ENCODE results near the gene OSBPL10. TPM values are rescaled to one million over a fixed set of nuclear protein-coding genes. Genes with fewer than 3 reads are reported as not detected.

The OSBPL10 gene
- total RNA-seq, 3 donors from 2014 or later: 3.2 to 7.0 (median 6.8) TPM

- Mint-ChIP-seq H3K4me3 (no peak overlapping the region), H3K9me3 (no peaks in the 10 kb centered on the region), H3K4me1 (ENCODE audit: low read depth) (peaks cover 2% of the 10 kb centered on the region), H3K27me3 (ENCODE audit: low read depth) (no peaks in the 10 kb centered on the region), H3K36me3 (ENCODE audit: insufficient read depth) (no peaks in the 10 kb centered on the region)
- ATAC-seq (peak in 1 of 2 donors; percentile 30), DNase-seq (no peak)
Measured at GRCh38 chr3:31936420-31937060, 44.5 kb downstream of the OSBPL10 start.

- Mint-ChIP-seq H3K4me3 (no peak overlapping the region), H3K9me3 (no peaks in the 10 kb centered on the region), H3K4me1 (ENCODE audit: low read depth) (peaks cover 2% of the 10 kb centered on the region), H3K36me3 (ENCODE audit: insufficient read depth) (no peaks in the 10 kb centered on the region), H3K27me3 (ENCODE audit: low read depth) (no peaks in the 10 kb centered on the region)
- no peak for DNase-seq
- ATAC-seq: no peak
Measured at GRCh38 chr3:31934866-31935265, 46.2 kb downstream of the OSBPL10 start.

- ATAC-seq (no peak), DNase-seq (no peak)
- peaks cover 2% of the 10 kb centered on the region for H3K4me1 Mint-ChIP-seq (ENCODE audit: low read depth)
- no peaks in the 10 kb centered on the region for H3K36me3 Mint-ChIP-seq (ENCODE audit: insufficient read depth)
- H3K9me3 Mint-ChIP-seq: no peaks in the 10 kb centered on the region
- no peak overlapping the region for H3K4me3 Mint-ChIP-seq
- H3K27me3 Mint-ChIP-seq (ENCODE audit: low read depth): no peaks in the 10 kb centered on the region
Measured at GRCh38 chr3:31934018-31934417, 47.0 kb downstream of the OSBPL10 start.

- no peak for ATAC-seq
- no peaks in the 10 kb centered on the region for H3K36me3 Mint-ChIP-seq (ENCODE audit: insufficient read depth)
- DNase-seq: no peak
- H3K4me3 Mint-ChIP-seq: no peak overlapping the region
- H3K4me1 Mint-ChIP-seq (ENCODE audit: low read depth): peaks cover 5% of the 10 kb centered on the region
- no peaks in the 10 kb centered on the region for H3K27me3 Mint-ChIP-seq (ENCODE audit: low read depth)
- no peaks in the 10 kb centered on the region for H3K9me3 Mint-ChIP-seq
Measured at GRCh38 chr3:31932990-31933389, 48.1 kb downstream of the OSBPL10 start.

- no peak overlapping the region for H3K4me3 Mint-ChIP-seq
- ATAC-seq: no peak
- H3K36me3 Mint-ChIP-seq (ENCODE audit: insufficient read depth): no peaks in the 10 kb centered on the region
- no peaks in the 10 kb centered on the region for H3K27me3 Mint-ChIP-seq (ENCODE audit: low read depth)
- DNase-seq: no peak
- peaks cover 15% of the 10 kb centered on the region for H3K4me1 Mint-ChIP-seq (ENCODE audit: low read depth)
- H3K9me3 Mint-ChIP-seq: no peaks in the 10 kb centered on the region
Measured at GRCh38 chr3:31929826-31930502, 51.1 kb downstream of the OSBPL10 start.

GRCh38 chr3:31927811-31928210 lies 53.3 kb downstream of the OSBPL10 start:
- H3K4me3 Mint-ChIP-seq: no peak overlapping the region
- DNase-seq: no peak
- peaks cover 2% of the 10 kb centered on the region for H3K27me3 Mint-ChIP-seq (ENCODE audit: low read depth)
- H3K36me3 Mint-ChIP-seq (ENCODE audit: insufficient read depth): no peaks in the 10 kb centered on the region
- ATAC-seq: no peak
- peaks cover 13% of the 10 kb centered on the region for H3K4me1 Mint-ChIP-seq (ENCODE audit: low read depth)
- no peaks in the 10 kb centered on the region for H3K9me3 Mint-ChIP-seq

GRCh38 chr3:31926543-31926942 lies 54.5 kb downstream of the OSBPL10 start:
- peak; percentile 22 to 37 for ATAC-seq
- Mint-ChIP-seq H3K9me3 (no peaks in the 10 kb centered on the region), H3K27me3 (ENCODE audit: low read depth) (peaks cover 4% of the 10 kb centered on the region), H3K4me3 (no peak overlapping the region), H3K36me3 (ENCODE audit: insufficient read depth) (no peaks in the 10 kb centered on the region), H3K4me1 (ENCODE audit: low read depth) (peaks cover 13% of the 10 kb centered on the region)
- DNase-seq: no peak

- peak in 1 of 2 donors; percentile 16 for ATAC-seq
Measured at GRCh38 chr3:31925271-31925630, 55.8 kb downstream of the OSBPL10 start.

GRCh38 chr3:31924610-31925270 lies 56.3 kb downstream of the OSBPL10 start:
- Mint-ChIP-seq H3K27me3 (ENCODE audit: low read depth) (peaks cover 4% of the 10 kb centered on the region), H3K4me1 (ENCODE audit: low read depth) (peaks cover 13% of the 10 kb centered on the region), H3K36me3 (ENCODE audit: insufficient read depth) (no peaks in the 10 kb centered on the region), H3K4me3 (no peak overlapping the region), H3K9me3 (peaks cover 7% of the 10 kb centered on the region)
- DNase-seq (no peak), ATAC-seq (no peak)

More at GRCh38 chr3:31925271-31925630, 55.8 kb downstream of the OSBPL10 start:
- DNase-seq: no peak
- Mint-ChIP-seq H3K36me3 (ENCODE audit: insufficient read depth) (no peaks in the 10 kb centered on the region), H3K4me3 (no peak overlapping the region), H3K27me3 (ENCODE audit: low read depth) (peaks cover 4% of the 10 kb centered on the region), H3K4me1 (ENCODE audit: low read depth) (peaks cover 13% of the 10 kb centered on the region), H3K9me3 (peaks cover 1% of the 10 kb centered on the region)

GRCh38 chr3:31922962-31923361 lies 58.1 kb downstream of the OSBPL10 start:
- ATAC-seq: no peak

GRCh38 chr3:31921837-31922236 lies 59.2 kb downstream of the OSBPL10 start:
- H3K36me3 Mint-ChIP-seq (ENCODE audit: insufficient read depth): no peaks in the 10 kb centered on the region
- peaks cover 4% of the 10 kb centered on the region for H3K27me3 Mint-ChIP-seq (ENCODE audit: low read depth)

More at GRCh38 chr3:31922962-31923361, 58.1 kb downstream of the OSBPL10 start:
- Mint-ChIP-seq H3K27me3 (ENCODE audit: low read depth) (peaks cover 4% of the 10 kb centered on the region), H3K4me3 (no peak overlapping the region), H3K36me3 (ENCODE audit: insufficient read depth) (no peaks in the 10 kb centered on the region), H3K4me1 (ENCODE audit: low read depth) (peaks cover 18% of the 10 kb centered on the region), H3K9me3 (peaks cover 10% of the 10 kb centered on the region)
- no peak for DNase-seq

GRCh38 chr3:31920310-31920709 lies 60.8 kb downstream of the OSBPL10 start:
- no peak for DNase-seq
- peaks cover 4% of the 10 kb centered on the region for H3K27me3 Mint-ChIP-seq (ENCODE audit: low read depth)
- no peaks in the 10 kb centered on the region for H3K36me3 Mint-ChIP-seq (ENCODE audit: insufficient read depth)
- no peak overlapping the region for H3K4me3 Mint-ChIP-seq
- H3K4me1 Mint-ChIP-seq (ENCODE audit: low read depth): peaks cover 28% of the 10 kb centered on the region
- no peak for ATAC-seq
- peaks cover 10% of the 10 kb centered on the region for H3K9me3 Mint-ChIP-seq

More at GRCh38 chr3:31921837-31922236, 59.2 kb downstream of the OSBPL10 start:
- Mint-ChIP-seq H3K4me1 (ENCODE audit: low read depth) (peaks cover 21% of the 10 kb centered on the region), H3K4me3 (no peak overlapping the region), H3K9me3 (peaks cover 10% of the 10 kb centered on the region)
- ATAC-seq (no peak), DNase-seq (no peak)

- Mint-ChIP-seq H3K27me3 (ENCODE audit: low read depth) (peaks cover 4% of the 10 kb centered on the region), H3K36me3 (ENCODE audit: insufficient read depth) (no peaks in the 10 kb centered on the region), H3K4me1 (ENCODE audit: low read depth) (peaks cover 25% of the 10 kb centered on the region), H3K9me3 (peaks cover 10% of the 10 kb centered on the region), H3K4me3 (no peak overlapping the region)
- DNase-seq (no peak), ATAC-seq (no peak)
Measured at GRCh38 chr3:31919528-31919927, 61.5 kb downstream of the OSBPL10 start.

GRCh38 chr3:31918179-31919150 lies 62.6 kb downstream of the OSBPL10 start:
- Mint-ChIP-seq H3K4me1 (ENCODE audit: low read depth) (peaks cover 25% of the 10 kb centered on the region), H3K4me3 (peak overlapping the region; percentile 62), H3K36me3 (ENCODE audit: insufficient read depth) (no peaks in the 10 kb centered on the region), H3K9me3 (peaks cover 10% of the 10 kb centered on the region), H3K27me3 (ENCODE audit: low read depth) (peaks cover 4% of the 10 kb centered on the region)
- DNase-seq: no peak
- ATAC-seq: peak in 1 of 2 donors; percentile 57
